ENCODE measurements around the gene FARP1. TPM values are rescaled to one million over a fixed set of nuclear protein-coding genes. Genes with fewer than 3 reads are reported as not detected.

FARP1 gene
- total RNA-seq, 1 donor from 2014 or later, result 357 TPM

- TF ChIP-seq CTCF (IDR thresholded peaks at IDR 0.05), result no peak
- no peak for DNase-seq (ENCODE audit: extremely low spot score, unreplicated experiment)
- Mint-ChIP-seq H3K36me3 (ENCODE audit: unreplicated experiment) (peaks cover 70% of the 10 kb centered on the region), H3K27me3 (ENCODE audit: unreplicated experiment) (no peaks in the 10 kb centered on the region), H3K9me3 (ENCODE audit: unreplicated experiment) (no peaks in the 10 kb centered on the region), H3K4me1 (ENCODE audit: unreplicated experiment) (peaks cover 2% of the 10 kb centered on the region), H3K4me3 (ENCODE audit: unreplicated experiment) (no peak overlapping the region), H3K27ac (ENCODE audit: unreplicated experiment) (no peak overlapping the region)
Measured at GRCh38 chr13:98419786-98420553, 277.1 kb downstream of the FARP1 start.

- no peak overlapping the region for H3K4me3 Mint-ChIP-seq (ENCODE audit: unreplicated experiment)
- TF ChIP-seq CTCF (IDR thresholded peaks at IDR 0.05), result no peak
- DNase-seq (ENCODE audit: extremely low spot score, unreplicated experiment), result no peak
- no peak overlapping the region for H3K27ac Mint-ChIP-seq (ENCODE audit: unreplicated experiment)
- H3K4me1 Mint-ChIP-seq (ENCODE audit: unreplicated experiment), result peaks cover 2% of the 10 kb centered on the region
- peaks cover 69% of the 10 kb centered on the region for H3K36me3 Mint-ChIP-seq (ENCODE audit: unreplicated experiment)
- no peaks in the 10 kb centered on the region for H3K9me3 Mint-ChIP-seq (ENCODE audit: unreplicated experiment)
- no peaks in the 10 kb centered on the region for H3K27me3 Mint-ChIP-seq (ENCODE audit: unreplicated experiment)
Measured at GRCh38 chr13:98420554-98421175, 277.8 kb downstream of the FARP1 start.

GRCh38 chr13:98422046-98422445, 279.2 kb downstream of the FARP1 start:
- H3K4me3 Mint-ChIP-seq (ENCODE audit: unreplicated experiment), result no peak overlapping the region
- H3K27ac Mint-ChIP-seq (ENCODE audit: unreplicated experiment), result no peak overlapping the region

GRCh38 chr13:98423417-98423816, 280.5 kb downstream of the FARP1 start:
- Mint-ChIP-seq H3K9me3 (ENCODE audit: unreplicated experiment) (no peaks in the 10 kb centered on the region), H3K4me3 (ENCODE audit: unreplicated experiment) (no peak overlapping the region), H3K4me1 (ENCODE audit: unreplicated experiment) (peaks cover 4% of the 10 kb centered on the region), H3K27ac (ENCODE audit: unreplicated experiment) (peak overlapping the region; percentile 32), H3K27me3 (ENCODE audit: unreplicated experiment) (no peaks in the 10 kb centered on the region), H3K36me3 (ENCODE audit: unreplicated experiment) (peaks cover 70% of the 10 kb centered on the region)
- DNase-seq (ENCODE audit: extremely low spot score, unreplicated experiment), result no peak
- no peak for TF ChIP-seq CTCF (IDR thresholded peaks at IDR 0.05)

More at GRCh38 chr13:98422046-98422445, 279.2 kb downstream of the FARP1 start:
- no peak for DNase-seq (ENCODE audit: extremely low spot score, unreplicated experiment)
- no peak for TF ChIP-seq CTCF (IDR thresholded peaks at IDR 0.05)
- Mint-ChIP-seq H3K36me3 (ENCODE audit: unreplicated experiment) (peaks cover 70% of the 10 kb centered on the region), H3K9me3 (ENCODE audit: unreplicated experiment) (no peaks in the 10 kb centered on the region), H3K4me1 (ENCODE audit: unreplicated experiment) (peaks cover 2% of the 10 kb centered on the region), H3K27me3 (ENCODE audit: unreplicated experiment) (no peaks in the 10 kb centered on the region)

- no peak overlapping the region for H3K4me3 Mint-ChIP-seq (ENCODE audit: unreplicated experiment)
- TF ChIP-seq CTCF (IDR thresholded peaks at IDR 0.05), result no peak
- H3K27ac Mint-ChIP-seq (ENCODE audit: unreplicated experiment), result no peak overlapping the region
- DNase-seq (ENCODE audit: extremely low spot score, unreplicated experiment), result no peak
- peaks cover 70% of the 10 kb centered on the region for H3K36me3 Mint-ChIP-seq (ENCODE audit: unreplicated experiment)
- peaks cover 12% of the 10 kb centered on the region for H3K4me1 Mint-ChIP-seq (ENCODE audit: unreplicated experiment)
- H3K9me3 Mint-ChIP-seq (ENCODE audit: unreplicated experiment), result no peaks in the 10 kb centered on the region
- no peaks in the 10 kb centered on the region for H3K27me3 Mint-ChIP-seq (ENCODE audit: unreplicated experiment)
Measured at GRCh38 chr13:98427331-98427995, 284.6 kb downstream of the FARP1 start.
